GM21825 (cell line): ENCODE data around the gene LPAR3.
"Not testable (repeated sequence)": the region's sequence is repeated elsewhere in the genome, so short reads cannot be mapped to it uniquely, and the experiment has no call there.

Source experiments
- ATAC-seq: cut with Tn5 transposase; IDR thresholded peaks from one replicate; pipeline ENCODE4 v1.9.1; 2021; ENCODE audit warnings: mild to moderate bottlenecking, moderate library complexity; ENCODE audit not compliant: unreplicated experiment

Gene LPAR3, protein sequence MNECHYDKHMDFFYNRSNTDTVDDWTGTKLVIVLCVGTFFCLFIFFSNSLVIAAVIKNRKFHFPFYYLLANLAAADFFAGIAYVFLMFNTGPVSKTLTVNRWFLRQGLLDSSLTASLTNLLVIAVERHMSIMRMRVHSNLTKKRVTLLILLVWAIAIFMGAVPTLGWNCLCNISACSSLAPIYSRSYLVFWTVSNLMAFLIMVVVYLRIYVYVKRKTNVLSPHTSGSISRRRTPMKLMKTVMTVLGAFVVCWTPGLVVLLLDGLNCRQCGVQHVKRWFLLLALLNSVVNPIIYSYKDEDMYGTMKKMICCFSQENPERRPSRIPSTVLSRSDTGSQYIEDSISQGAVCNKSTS

DNA sequence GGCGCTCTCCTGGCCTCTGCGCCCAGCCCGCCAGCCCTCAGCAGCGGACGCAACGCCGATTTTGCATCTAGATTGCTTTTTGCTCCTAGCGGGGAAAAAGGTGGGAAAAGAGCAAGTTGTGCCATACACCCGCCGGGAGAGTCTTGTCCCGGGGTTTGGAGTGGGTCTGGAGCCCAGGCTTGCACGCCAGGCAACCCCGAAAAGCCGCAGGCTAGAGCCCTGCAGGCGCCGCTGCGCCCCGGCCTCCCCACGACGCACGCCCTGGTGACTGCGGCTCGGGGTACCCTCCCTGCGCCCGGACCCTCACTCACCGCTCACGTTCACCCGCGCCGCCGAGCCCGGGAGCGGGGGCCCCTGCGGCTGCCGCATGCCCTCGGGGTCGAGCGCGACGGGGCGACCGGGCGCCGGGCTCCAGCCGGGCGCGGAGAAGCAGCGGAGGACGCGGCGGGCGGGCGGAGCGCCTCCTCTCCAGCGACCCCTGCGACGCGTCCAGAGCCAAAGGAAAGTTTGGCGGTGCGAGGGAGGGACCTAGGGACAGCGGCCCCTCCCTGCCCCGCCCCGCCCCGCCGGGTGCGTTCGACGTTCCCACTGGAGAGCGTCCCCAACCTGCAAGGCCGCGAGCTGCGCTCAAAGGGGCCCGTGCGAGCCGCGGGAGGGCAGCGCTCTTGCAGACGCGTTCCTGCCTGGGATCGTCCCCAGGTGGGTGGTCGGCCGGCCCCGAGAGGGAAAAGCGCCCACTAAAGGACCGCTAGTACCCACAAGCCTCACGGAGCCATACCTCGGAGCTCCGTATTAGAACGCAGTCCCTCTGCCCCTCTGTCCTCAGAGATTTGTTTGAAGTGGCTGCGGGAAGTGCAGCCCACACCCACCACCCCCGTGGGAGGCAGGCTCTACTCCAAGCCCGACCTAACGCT lies at the start of gene LPAR3:
Gene LPAR3 (minus strand): TSS at position 502 of the 914 bp plus-strand sequence. CDS start 27,086 bp downstream, outside the sequence.
- ATAC-seq = no peak

DNA sequence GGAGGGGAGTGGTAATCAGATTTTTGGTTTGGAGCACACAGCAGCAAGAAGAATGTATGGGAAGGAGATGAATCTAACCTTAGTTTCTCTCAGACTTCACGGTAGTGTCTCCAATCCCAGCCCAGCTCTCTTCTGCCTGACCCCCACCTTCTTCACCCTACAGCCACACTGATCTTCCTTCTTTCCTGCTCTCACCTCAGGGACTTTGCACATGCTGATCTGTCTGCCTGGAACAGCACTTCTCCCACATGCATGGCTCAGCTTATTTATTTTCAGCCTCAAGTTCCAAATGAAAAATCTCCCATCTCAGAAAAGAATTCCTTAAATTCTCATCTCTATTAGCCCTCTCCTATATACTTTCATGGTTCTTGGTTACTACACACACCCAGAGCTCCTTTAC lies 48.8 kb upstream of the LPAR3 start:
- ATAC-seq = no peak

DNA sequence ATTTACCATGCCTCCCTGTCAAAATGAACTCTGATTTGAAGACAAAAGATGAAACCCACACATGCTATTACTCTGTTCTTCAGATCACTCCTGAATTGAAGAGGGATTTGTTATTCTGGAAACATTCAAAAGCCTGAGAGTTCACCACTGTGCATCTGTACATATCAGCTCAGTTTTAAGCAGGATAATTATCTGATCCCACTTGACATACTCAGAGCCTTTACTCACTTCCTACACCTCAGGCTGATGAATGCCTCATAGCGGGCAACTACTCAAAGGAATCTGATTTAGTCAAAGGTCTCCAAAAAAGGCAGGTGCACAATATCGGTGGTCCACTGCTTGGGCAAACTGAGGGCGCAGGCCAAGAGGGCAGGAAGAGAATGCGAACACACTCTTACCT lies 47.5 kb upstream of the LPAR3 start:
- no peak for ATAC-seq

DNA sequence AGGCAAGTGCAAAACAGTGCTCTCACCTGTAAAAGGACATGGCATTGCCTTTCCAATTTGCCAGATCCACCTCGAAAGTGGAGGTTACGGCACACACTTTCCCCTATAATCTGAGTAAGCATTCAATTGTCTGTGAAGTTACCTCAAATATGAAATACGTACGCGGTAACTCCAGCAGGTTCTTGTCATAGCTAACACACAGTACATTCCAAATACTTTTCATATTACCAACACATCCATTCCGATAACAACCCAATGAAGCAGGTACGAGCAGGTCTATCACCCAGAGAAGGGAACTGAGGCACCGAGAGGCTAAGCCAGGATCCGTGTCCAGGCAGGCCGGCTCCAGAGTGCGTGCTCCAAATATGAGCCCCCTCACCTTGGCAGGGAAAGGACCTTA lies 46.8 kb upstream of the LPAR3 start:
- ATAC-seq = no peak

DNA sequence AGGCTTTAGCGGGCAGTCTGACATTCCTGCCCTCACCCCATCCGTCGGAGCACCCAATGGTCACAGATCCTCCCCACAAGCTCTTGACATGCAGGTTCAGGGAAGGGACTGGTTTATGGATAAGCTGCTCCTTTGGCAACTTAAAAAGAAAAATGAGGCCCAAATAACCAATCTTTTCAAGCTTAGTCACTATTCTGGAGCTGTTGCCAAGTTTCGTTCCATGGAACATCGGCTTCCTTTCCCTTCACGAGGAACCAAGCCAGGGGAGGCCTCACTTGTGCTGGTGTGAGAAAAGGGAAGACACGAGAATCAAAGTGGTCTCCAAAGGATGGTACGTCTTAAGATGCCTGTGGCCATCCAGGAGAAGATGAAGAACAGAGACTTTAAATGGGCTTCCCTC lies 46.1 kb upstream of the LPAR3 start:
- no peak for ATAC-seq

DNA sequence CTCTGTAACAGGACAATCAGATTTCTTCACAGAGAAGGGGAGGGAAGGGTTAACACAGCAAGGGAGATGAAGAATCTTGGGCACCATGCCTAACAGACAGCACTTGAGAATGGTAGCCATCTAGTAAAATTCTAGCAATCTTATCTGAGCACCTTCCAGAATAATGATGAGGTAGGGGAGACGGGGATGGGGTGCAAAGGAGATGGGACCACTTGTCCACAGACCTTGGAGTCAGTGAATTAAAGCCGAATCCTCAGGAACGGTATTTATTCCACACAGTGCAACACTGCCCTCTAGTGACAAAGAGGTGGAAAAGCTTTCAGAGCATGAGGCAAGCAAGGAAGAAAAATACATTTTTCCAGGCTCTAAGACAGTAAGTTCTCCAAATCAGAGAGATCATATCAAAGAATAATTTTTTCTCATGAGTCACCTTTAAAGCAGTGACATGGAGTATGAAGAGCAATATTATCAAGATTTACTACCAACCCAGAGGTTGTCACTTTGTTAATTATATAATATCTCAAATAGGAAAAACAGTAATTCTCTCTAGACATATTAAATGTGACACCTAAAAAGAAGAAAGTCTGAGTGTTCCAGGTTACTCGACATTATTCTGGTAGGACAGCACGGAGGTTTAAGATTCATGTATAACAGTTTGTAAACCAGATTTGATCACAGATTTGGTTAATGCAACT lies 43.3 kb upstream of the LPAR3 start:
- no peak for ATAC-seq

DNA sequence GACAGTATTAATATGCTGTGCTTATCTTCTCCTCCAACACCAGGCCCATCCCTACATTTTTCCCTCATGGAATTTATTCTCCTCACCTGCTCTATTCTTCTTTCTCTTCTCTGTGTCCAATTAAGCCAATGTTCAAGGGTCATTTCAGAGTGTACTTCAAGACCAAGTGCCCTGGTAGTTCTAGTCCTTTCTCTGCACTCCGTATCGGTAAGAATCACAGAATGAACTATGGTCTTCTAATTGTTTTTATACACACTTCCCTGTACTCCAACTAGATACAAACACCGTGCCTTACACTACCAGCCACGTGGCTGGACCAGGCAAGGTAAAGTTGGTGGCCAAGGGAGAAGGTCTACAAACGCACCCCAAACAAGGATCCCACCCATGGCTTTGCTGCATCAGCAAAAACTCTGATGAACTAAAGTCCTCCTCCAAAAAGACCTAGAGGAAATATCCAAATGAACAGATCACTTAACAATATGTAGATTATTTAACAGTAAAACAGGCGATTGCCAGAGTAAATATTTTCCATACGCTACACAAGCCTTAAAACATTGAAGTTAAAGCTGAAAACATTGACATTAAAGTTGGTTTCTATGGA lies 40.1 kb upstream of the LPAR3 start:
- no peak for ATAC-seq

DNA sequence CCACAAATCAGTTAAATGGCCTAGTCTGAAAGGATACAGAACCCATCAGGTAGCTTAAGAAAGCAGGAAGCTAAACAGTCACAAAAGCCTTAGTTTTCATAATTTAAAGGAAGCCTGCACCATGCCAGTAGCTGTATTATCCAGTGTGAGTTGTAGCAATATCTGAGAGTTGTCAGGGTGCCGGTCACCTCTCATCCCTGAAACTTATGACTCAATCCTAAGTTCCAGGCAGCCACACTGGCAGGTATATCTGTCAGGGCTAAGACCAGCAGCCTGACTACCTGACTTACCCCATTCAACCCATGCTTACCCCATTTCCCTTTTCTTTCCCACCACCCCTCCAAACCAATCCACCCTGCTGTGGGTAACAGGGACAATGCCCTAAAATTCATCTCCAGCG lies 37.8 kb upstream of the LPAR3 start:
- no peak for ATAC-seq

DNA sequence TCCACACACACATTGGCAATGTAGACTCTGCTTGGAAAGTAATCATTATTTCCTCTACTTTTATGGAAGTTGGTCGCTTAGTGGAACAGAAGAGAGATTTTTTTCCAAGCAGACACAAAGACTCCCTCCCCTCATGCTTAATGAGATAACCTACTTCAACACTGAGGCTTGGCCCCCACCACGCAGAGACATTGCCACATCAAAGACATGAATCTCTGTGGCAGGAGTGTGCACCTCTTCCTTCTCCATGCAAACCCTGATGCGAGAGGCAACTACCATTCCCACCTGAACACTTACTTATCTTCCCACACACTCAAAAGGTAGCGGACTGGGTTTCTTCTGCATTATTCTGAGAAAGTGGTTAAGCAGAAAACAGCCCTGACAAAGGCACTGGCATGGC lies 37.3 kb upstream of the LPAR3 start:
- no peak for ATAC-seq

DNA sequence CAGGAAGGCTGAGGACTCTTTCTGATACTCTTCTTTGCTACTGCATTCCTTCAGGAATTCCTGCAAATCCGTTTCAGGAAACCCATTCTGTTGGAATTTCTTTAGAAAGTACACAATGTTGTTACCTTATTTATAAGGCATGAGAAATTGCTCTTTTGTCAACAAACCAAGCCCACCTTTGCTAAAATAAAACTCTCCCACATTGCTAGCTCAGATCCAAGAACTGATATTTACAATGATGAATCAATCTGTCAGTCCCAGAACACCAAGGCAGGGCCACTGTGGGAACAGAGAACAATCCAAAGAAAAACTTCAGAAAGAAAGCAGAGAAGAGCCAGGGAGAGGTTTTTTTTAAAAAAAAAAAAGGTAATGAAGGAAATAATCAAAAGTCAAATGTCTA lies 36.6 kb upstream of the LPAR3 start:
- ATAC-seq = no peak

DNA sequence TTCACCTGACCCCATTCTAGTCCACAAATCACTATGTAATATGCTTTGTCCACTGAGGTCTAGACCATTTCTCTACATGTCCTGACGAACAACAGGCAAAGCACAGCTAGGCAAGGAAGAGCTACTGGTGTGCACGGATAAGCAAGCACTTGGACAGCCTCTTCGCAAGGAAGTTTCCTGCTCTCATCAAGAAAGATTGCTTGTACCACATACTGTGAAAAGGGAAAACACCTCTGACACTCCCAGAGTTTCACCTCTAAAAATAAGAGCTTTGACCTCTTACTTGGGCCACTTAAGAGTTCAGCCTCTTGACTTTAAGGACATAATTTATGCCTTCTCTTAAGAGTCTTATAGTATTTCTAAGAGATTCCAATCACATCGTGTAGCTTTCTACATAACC lies 36.0 kb upstream of the LPAR3 start:
- ATAC-seq = no peak

DNA sequence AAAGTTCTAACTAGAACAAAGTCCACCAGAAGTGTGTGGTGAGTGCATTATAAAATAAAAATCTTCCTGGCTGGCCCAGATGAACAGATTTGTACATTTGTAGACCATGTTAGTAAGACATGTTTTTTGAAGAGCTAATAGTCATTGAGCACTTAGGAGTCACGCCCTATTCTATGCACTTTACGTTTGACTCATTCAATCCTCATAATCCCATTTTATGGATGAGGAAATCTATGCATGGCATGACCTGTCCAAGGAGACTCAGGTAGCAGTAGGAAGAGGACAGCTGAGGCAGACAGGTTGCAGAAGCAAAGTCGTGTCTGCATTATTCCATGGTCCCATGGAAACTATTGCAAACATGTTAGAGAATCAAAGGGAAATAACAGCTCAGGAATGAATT lies 30.3 kb upstream of the LPAR3 start:
- ATAC-seq = no peak

DNA sequence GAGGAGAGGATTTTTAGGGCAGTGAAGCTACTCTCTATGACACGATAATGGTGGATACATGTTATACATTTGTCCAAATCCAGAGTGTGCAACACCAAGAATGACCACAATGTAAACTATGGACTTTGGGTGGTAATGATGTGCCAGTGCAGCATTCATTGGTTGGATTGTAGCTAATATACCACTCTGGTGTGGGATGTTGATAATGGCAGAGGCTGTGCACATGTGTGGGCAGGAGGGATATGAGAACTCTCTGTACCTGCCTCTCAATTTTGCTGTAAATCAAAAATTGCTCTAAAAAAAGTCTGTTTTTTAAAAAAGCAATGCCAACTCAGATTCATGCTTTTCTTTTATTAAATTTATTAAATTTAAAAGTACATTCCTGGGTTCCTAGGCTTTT lies 27.2 kb upstream of the LPAR3 start:
- no peak for ATAC-seq

DNA sequence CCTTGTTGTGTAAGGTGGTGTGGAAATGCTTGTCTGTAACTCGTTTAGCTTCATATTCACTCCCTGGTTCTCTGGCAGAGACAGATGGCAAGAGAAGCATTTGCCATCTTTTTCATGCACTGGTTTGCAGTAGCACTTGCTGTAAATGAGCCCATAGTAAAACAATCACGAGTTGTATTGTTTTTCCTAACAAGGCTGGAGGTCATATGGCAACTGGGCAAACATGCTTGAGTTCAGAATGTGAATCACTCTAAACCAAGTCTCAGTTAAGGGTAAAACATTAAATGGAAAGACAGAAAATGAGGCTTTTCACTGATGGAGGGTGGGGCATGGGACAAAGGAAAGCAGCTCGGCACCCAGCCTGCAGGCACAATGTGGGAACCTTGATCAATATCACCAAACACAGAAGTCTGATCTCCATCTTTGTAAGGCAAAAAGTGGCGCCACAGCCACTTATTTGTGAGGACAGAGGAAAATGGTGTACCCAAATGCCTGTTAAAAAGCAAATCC lies 26.5 kb upstream of the LPAR3 start:
- ATAC-seq = no peak

DNA sequence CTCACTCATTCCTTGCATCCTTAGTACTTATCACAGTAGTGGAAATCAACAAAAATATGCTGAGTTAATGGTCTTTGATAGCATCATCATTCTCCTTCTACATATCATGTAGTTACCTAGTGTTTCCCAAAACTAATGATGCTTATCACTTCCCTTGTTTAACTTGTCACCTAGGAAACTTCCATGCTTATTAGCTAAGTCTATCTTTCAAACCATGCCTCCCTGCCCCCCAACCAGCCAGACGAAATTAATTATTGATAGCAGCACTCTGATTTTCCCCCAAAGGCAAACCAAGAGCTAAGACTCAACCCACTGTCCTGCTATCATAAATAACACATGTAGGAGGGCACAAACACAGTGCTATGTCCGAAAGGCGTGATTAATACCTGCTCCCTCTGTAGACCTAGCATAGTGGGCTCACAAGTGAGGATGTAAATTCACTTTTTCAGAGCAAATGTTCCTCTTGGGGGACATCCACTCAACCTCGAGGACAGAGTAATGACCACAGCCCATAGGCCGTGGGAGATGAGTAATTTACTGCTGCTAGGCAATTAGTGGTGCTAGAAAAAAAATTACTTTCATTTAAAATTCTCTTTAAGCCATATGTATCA lies 25.8 kb upstream of the LPAR3 start:
- ATAC-seq = no peak

DNA sequence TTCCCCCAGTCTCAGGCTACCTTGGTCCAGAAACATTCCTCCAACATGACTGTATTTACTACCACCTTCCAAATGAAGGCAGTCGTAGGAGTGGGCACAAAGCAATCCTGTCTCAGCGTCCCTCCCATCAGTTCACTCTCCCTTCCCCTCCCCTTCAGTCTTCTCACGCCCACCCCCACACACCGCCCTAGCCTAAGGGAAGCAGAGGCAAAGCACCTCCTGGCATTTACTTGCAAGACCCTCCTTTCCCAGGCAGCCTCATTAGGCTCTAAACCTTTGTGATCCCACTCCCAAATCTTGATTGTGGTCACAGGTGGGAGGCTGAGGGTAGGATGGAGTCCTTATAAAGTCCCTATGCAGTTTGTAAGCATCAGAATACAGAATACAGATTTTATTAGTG lies 23.9 kb upstream of the LPAR3 start:
- ATAC-seq = no peak

DNA sequence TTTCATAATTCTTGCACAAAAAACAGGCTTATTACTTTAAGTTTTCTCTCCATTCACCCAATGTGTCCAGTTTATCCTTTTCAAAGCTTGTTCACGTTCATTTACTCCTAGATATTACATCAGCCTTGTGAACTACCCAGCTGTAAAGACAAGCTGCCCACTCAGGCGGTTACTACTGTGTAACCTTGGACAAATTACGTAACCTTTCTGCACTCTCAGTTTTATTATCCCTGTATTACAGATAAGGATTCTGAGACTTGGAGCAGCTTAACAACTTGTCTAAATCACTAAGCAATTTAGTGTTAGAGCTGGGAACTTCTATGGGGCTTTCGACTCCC lies 20.5 kb upstream of the LPAR3 start:
- no peak for ATAC-seq

DNA sequence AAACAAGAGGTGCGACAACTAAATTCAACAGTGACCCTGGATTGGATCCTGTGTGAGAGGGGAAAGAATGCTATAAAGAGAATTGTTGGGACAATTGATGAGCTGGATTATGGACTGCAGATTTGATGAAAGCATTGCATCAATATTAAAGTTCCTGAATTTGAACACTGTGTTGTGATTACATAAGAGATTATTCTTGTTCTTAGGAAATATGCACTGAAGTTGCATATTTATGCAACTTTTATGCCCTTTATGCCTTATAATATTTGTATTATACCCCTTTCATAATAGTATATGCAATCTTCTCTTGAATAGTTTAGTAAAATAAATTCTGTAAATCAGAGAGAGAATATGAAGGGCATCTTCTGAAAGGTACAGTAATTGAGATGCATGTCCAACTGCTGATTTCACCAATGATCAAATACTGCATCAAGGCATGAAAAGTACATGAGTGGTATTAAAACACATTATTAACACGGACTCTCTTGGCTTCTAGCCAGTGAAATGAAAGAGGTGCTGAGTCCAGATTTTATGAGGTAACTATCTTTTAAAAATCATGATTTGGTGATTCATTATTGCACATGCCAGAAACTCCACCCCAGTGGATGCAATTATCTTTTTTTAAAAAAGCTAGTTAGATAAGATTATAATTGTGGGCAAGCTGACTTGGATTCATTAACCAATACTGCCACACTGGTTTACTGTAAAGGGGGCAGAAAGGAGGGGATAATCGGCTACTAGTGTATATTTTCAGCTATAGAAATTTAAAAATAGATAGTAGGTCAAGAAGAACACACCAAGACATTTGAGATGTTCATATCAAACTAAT lies 19.9 kb upstream of the LPAR3 start:
- no peak for ATAC-seq

DNA sequence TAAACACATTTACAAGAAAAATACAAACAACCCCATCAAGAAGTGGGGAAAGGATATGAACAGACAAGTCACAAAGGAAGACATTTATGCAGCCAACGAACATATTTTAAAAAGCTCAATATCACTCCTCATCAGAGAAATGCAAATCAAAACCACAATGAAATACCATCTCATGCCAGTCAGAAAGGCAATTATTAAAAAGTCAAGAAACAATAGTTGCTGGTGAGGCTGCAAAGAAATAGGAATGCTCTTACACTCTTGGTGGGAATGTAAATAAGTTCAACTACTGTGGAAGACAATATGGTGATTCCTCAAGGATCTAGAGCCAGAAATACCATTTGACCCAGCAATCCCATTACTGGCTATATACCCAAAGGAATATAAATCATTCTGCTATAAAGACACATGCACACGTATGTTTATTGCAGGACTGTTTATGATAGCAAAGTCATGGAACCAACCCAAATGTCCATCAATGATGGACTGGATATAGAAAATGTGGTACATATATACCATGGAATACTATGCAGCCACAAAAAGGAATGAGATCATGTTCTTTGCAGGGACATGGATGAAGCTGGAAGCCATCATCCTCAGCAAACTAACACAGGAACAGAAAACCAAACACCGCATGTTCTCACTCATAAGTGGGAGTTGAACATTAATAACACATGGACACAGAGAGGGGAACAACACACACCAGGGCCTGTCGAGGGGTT lies 15.9 kb upstream of the LPAR3 start:
- ATAC-seq = not testable (repeated sequence)
